Measurements from ENCODE around the gene RNF220. TPM values are rescaled to one million over a fixed set of nuclear protein-coding genes. Genes with fewer than 3 reads are reported as not detected.

Gene RNF220
- total and polyA plus RNA-seq, 2 donors from 2014 or later: 66.9 to 69.0 TPM

GRCh38 chr1:44367944-44368343, 37.1 kb upstream of the RNF220 start:
- intact Hi-C loops (cut with DNase I): no loop called here
- no peaks in the 10 kb centered on the region for H3K27me3 ChIP-seq (ENCODE audit: control insufficient read depth, insufficient read depth, low read length)
- no peak for FAIRE-seq
- no peak for TF ChIP-seq CTCF (IDR thresholded peaks at IDR 0.05; ENCODE audit: borderline replicate concordance, extremely low read depth, insufficient read depth)
- no peak overlapping the region for H3K27ac ChIP-seq (ENCODE audit: low read depth in 2 of 2, low read length in 2 of 2)
- H3K36me3 ChIP-seq (ENCODE audit: control insufficient read depth in 2 of 3, insufficient read depth in 3 of 3, low read length in 3 of 3): no peaks in the 10 kb centered on the region
- H3K9me3 ChIP-seq (ENCODE audit: control insufficient read depth in 2 of 3, insufficient read depth in 1 of 3, low read length in 3 of 3): no peaks in the 10 kb centered on the region
- H3K4me3 ChIP-seq (ENCODE audit: low read length in 3 of 3): no peak overlapping the region
- DNase-seq: no peak
- no peaks in the 10 kb centered on the region for H3K4me1 ChIP-seq (ENCODE audit: control insufficient read depth in 2 of 3, insufficient read depth in 2 of 3, low read depth in 1 of 3, low read length in 3 of 3)
- H3K9ac ChIP-seq (ENCODE audit: low read length in 3 of 3): no peak overlapping the region

- no peak for DNase-seq
These were observed 36.4 kb upstream of the RNF220 start for GRCh38 chr1:44368471-44369151.

GRCh38 chr1:44371206-44371605, 33.8 kb upstream of the RNF220 start:
- Histone ChIP-seq H3K36me3 (ENCODE audit: control insufficient read depth in 2 of 3, insufficient read depth in 3 of 3, low read length in 3 of 3) (no peaks in the 10 kb centered on the region), H3K27ac (ENCODE audit: low read depth in 2 of 2, low read length in 2 of 2) (no peak overlapping the region), H3K9ac (ENCODE audit: low read length in 3 of 3) (no peak overlapping the region), H3K4me3 (ENCODE audit: low read length in 3 of 3) (no peak overlapping the region), H3K9me3 (ENCODE audit: control insufficient read depth in 2 of 3, insufficient read depth in 1 of 3, low read length in 3 of 3) (no peaks in the 10 kb centered on the region), H3K4me1 (ENCODE audit: control insufficient read depth in 2 of 3, insufficient read depth in 2 of 3, low read depth in 1 of 3, low read length in 3 of 3) (no peaks in the 10 kb centered on the region), H3K27me3 (ENCODE audit: control insufficient read depth, insufficient read depth, low read length) (no peaks in the 10 kb centered on the region)
- DNase-seq: no peak
- TF ChIP-seq CTCF (IDR thresholded peaks at IDR 0.05; ENCODE audit: borderline replicate concordance, extremely low read depth, insufficient read depth): no peak
- intact Hi-C loops (cut with DNase I): no loop called here
- FAIRE-seq: no peak

More at GRCh38 chr1:44368471-44369151, 36.4 kb upstream of the RNF220 start:
- Histone ChIP-seq H3K9ac (ENCODE audit: low read length in 3 of 3) (no peak overlapping the region), H3K9me3 (ENCODE audit: control insufficient read depth in 2 of 3, insufficient read depth in 1 of 3, low read length in 3 of 3) (no peaks in the 10 kb centered on the region), H3K36me3 (ENCODE audit: control insufficient read depth in 2 of 3, insufficient read depth in 3 of 3, low read length in 3 of 3) (no peaks in the 10 kb centered on the region), H3K4me3 (ENCODE audit: low read length in 3 of 3) (no peak overlapping the region), H3K4me1 (ENCODE audit: control insufficient read depth in 2 of 3, insufficient read depth in 2 of 3, low read depth in 1 of 3, low read length in 3 of 3) (no peaks in the 10 kb centered on the region), H3K27me3 (ENCODE audit: control insufficient read depth, insufficient read depth, low read length) (no peaks in the 10 kb centered on the region), H3K27ac (ENCODE audit: low read depth in 2 of 2, low read length in 2 of 2) (no peak overlapping the region)
- FAIRE-seq: no peak
- intact Hi-C loops (cut with DNase I): no loop called here
- no peak for TF ChIP-seq CTCF (IDR thresholded peaks at IDR 0.05; ENCODE audit: borderline replicate concordance, extremely low read depth, insufficient read depth)

GRCh38 chr1:44375547-44375946, 29.5 kb upstream of the RNF220 start:
- intact Hi-C loops (cut with DNase I): no loop called here
- no peak overlapping the region for H3K27ac ChIP-seq (ENCODE audit: low read depth in 2 of 2, low read length in 2 of 2)
- no peak overlapping the region for H3K4me3 ChIP-seq (ENCODE audit: low read length in 3 of 3)
- H3K4me1 ChIP-seq (ENCODE audit: control insufficient read depth in 2 of 3, insufficient read depth in 2 of 3, low read depth in 1 of 3, low read length in 3 of 3): no peaks in the 10 kb centered on the region
- no peaks in the 10 kb centered on the region for H3K27me3 ChIP-seq (ENCODE audit: control insufficient read depth, insufficient read depth, low read length)
- H3K9me3 ChIP-seq (ENCODE audit: control insufficient read depth in 2 of 3, insufficient read depth in 1 of 3, low read length in 3 of 3): no peaks in the 10 kb centered on the region
- no peak overlapping the region for H3K9ac ChIP-seq (ENCODE audit: low read length in 3 of 3)
- no peak for DNase-seq
- TF ChIP-seq CTCF (IDR thresholded peaks at IDR 0.05; ENCODE audit: borderline replicate concordance, extremely low read depth, insufficient read depth): no peak
- no peaks in the 10 kb centered on the region for H3K36me3 ChIP-seq (ENCODE audit: control insufficient read depth in 2 of 3, insufficient read depth in 3 of 3, low read length in 3 of 3)
- FAIRE-seq: no peak

All from kidney (tissue), 14 donors.